ENCODE data around the gene NAGPA. TPM values are rescaled to one million over a fixed set of nuclear protein-coding genes. Genes with fewer than 3 reads are reported as not detected.

NAGPA gene
- total and polyA plus RNA-seq, 10 of the 15 experiments (the other 5 are each of a cell fraction or from before 2014, with no cell fraction given) = 0.03 to 11.6 (median 6.6) TPM

DNA sequence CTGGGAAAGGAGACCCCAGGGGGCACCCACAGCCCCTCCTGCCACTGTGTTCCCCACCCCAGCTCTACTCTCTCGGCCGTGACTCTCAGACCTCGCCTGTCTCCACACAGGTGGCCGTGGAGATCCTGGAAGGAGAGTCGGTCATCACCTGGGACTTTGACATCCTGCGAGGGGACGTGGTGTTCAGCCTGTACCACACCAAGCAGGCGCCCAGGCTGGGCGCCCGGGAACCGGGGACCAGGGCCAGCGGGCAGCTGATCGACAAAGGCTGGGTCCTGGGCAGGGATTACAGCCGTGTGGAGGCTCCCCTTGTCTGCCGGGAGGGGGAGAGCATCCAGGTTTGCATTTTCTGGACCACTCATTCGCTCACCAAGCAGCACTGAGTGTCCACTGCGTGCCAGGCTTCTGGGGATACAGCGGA lies 25.4 kb downstream of the NAGPA start:
- Histone ChIP-seq H4K20me1 (ENCODE audit: control insufficient read depth, insufficient read depth) (no peaks in the 10 kb centered on the region), H3K79me2 (ENCODE audit: control insufficient read depth, insufficient read depth, low read length) (no peaks in the 10 kb centered on the region), H3K36me3 (ENCODE audit: control insufficient read depth in 2 of 2, insufficient read depth in 2 of 2, low read length in 1 of 2) (no peaks in the 10 kb centered on the region), H3K4me2 (ENCODE audit: control insufficient read depth, insufficient read depth) (no peak overlapping the region), H3K27ac (ENCODE audit: control insufficient read depth, insufficient read depth) (no peak overlapping the region), H3K9ac (ENCODE audit: control insufficient read depth, insufficient read depth, low read length) (no peak overlapping the region), H2AFZ (ENCODE audit: control insufficient read depth, low read depth, low read length) (no peak overlapping the region), H3K27me3 (replicated peaks in 1 of 2; ENCODE audit: control insufficient read depth in 2 of 2, insufficient read depth in 2 of 2, low read length in 1 of 2) (no peaks in the 10 kb centered on the region; a peak in 1 of 4 replicates), H3K4me1 (ENCODE audit: control insufficient read depth, insufficient read depth, low read length) (no peaks in the 10 kb centered on the region), H3K4me3 (no peak overlapping the region), H3K9me3 (replicated peaks; ENCODE audit: control insufficient read depth, insufficient read depth, low read length) (no peaks in the 10 kb centered on the region)
- intact Hi-C loops (cut with micrococcal nuclease; ENCODE audit: unreplicated experiment) = no loop called here
- no peak for DNase-seq (ENCODE audit: low read depth, low spot score)
- no peak for ATAC-seq
- TF ChIP-seq EED (IDR thresholded peaks at IDR 0.05; ENCODE audit: low read depth) = no peak
- no peak for TF ChIP-seq TAF1 (IDR thresholded peaks at IDR 0.05; ENCODE audit: borderline replicate concordance, low read depth, low read length)
- TF ChIP-seq CREM (IDR thresholded peaks at IDR 0.05; ENCODE audit: low read depth) = no peak
- no peak for TF ChIP-seq ZNF207 (IDR thresholded peaks at IDR 0.05; ENCODE audit: borderline replicate concordance)
- TF ChIP-seq ZZZ3 (IDR thresholded peaks at IDR 0.05; ENCODE audit: control insufficient read depth, insufficient read length, low read depth) = no peak
- TF ChIP-seq CBFB (IDR thresholded peaks at IDR 0.05; ENCODE audit: low read depth) = no peak
- no peak for TF ChIP-seq CHD1 (IDR thresholded peaks at IDR 0.05; ENCODE audit: low read depth, low read length)
- TF ChIP-seq CEBPB (IDR thresholded peaks at IDR 0.05; ENCODE audit: borderline replicate concordance in 1 of 2, low read depth in 2 of 2, low read length in 2 of 2) = no peak
- no peak for TF ChIP-seq E2F4 (IDR thresholded peaks at IDR 0.05; ENCODE audit: low read depth, low read length)
- TF ChIP-seq, protein P1, sequence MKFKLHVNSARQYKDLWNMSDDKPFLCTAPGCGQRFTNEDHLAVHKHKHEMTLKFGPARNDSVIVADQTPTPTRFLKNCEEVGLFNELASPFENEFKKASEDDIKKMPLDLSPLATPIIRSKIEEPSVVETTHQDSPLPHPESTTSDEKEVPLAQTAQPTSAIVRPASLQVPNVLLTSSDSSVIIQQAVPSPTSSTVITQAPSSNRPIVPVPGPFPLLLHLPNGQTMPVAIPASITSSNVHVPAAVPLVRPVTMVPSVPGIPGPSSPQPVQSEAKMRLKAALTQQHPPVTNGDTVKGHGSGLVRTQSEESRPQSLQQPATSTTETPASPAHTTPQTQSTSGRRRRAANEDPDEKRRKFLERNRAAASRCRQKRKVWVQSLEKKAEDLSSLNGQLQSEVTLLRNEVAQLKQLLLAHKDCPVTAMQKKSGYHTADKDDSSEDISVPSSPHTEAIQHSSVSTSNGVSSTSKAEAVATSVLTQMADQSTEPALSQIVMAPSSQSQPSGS (IDR thresholded peaks at IDR 0.05; ENCODE audit: low read length) = no peak
- SMC1A ChIA-PET (ENCODE audit: uncharacterized antibody, unreplicated experiment) = interaction anchor here (0.5 kb wide), 1 partner anchor 241 kb away, joined by 4 read pairs; no protein-coding TSS in a partner anchor
- in situ Hi-C loops (cut with MboI) = no loop called here
- no TSS peak for BruUV-seq (replicated peaks)
- POLR2A ChIA-PET = no interaction called here
- CTCF ChIA-PET = no interaction called here
- RAD21 ChIA-PET (ENCODE audit: unreplicated experiment) = no interaction called here
- no peak for FAIRE-seq
- WGBS (ENCODE audit: insufficient coverage, insufficient replicate concordance, low lambda C conversion rate, missing lambda C conversion rate) = 30% methylated on average over 16 of the region's 18 CpGs

All from GM12878 (cell line).